WTC11 (cell line): Measurements from ENCODE around the gene MACROH2A2.

Experiments
- CTCF ChIP-seq: fragments of 200-600 bp; IDR thresholded peaks from 2 replicates; pipeline ENCODE4 v1.8.0; 2022; ENCODE audit warnings: antibody characterized with exemption
- FOXP4 ChIP-seq: sonication (generic); formaldehyde crosslinking; IDR thresholded peaks from 2 replicates; pipeline ENCODE4 v1.8.0; 2022; ENCODE audit warnings: mild to moderate bottlenecking, missing genetic modification reagents
- NFATC4 ChIP-seq: fragments of 250-450 bp; sonication (Bioruptor Pico); IDR thresholded peaks from 2 replicates; pipeline ENCODE4 v1.9.0; 2021; ENCODE audit warnings: mild to moderate bottlenecking
- NR1H2 ChIP-seq: sonication (generic); formaldehyde crosslinking; IDR thresholded peaks from 2 replicates; pipeline ENCODE4 v1.9.0; 2021; ENCODE audit warnings: mild to moderate bottlenecking, moderate library complexity, missing genetic modification reagents
- NR2C2 ChIP-seq: sonication (generic); formaldehyde crosslinking; IDR thresholded peaks from 2 replicates; pipeline ENCODE4 v1.8.0; 2022; ENCODE audit warnings: mild to moderate bottlenecking, missing genetic modification reagents
- TEAD4 ChIP-seq: sonication (generic); formaldehyde crosslinking; IDR thresholded peaks from 2 replicates; pipeline ENCODE4 v1.8.0; 2022; ENCODE audit warnings: mild to moderate bottlenecking, missing genetic modification reagents
- USF2 ChIP-seq: sonication (generic); formaldehyde crosslinking; IDR thresholded peaks from 2 replicates; pipeline ENCODE4 v1.8.1; 2023; ENCODE audit warnings: mild to moderate bottlenecking, missing genetic modification reagents, moderate library complexity
- ZNF512 ChIP-seq: sonication (generic); formaldehyde crosslinking; IDR thresholded peaks from 2 replicates; pipeline ENCODE4 v1.8.1; 2022; ENCODE audit warnings: missing genetic modification reagents, borderline replicate concordance

- TF ChIP-seq CTCF (no peak), NR2C2 (CRISPR knock-in tag) (no peak), FOXP4 (CRISPR knock-in tag) (no peak), TEAD4 (CRISPR knock-in tag) (no peak), NR1H2 (CRISPR knock-in tag) (no peak), ZNF512 (CRISPR knock-in tag) (no peak), USF2 (CRISPR knock-in tag) (no peak), NFATC4 (no peak)
Measured at GRCh38 chr10:70057306-70057705, 4.7 kb downstream of the MACROH2A2 start.
